H1 (cell line): ENCODE data around the gene MACROD2. TPM values are rescaled to one million over a fixed set of nuclear protein-coding genes. Genes with fewer than 3 reads are reported as not detected.

Experiments
- RAD21 ChIP-seq, 2 experiments: IDR thresholded peaks in 1 of 2; conservative IDR thresholded peaks in 1 of 2; 2 replicates each; pipeline ENCODE4 v1.6.1; 2011; ENCODE audit warnings: low read depth in 2 of 2, low read length in 2 of 2, improper control_type of control experiment in 1 of 2, inconsistent platforms in 1 of 2, mild to moderate bottlenecking in 1 of 2, moderate library complexity in 1 of 2
- RXRA ChIP-seq: IDR thresholded peaks from 2 replicates; pipeline ENCODE4 v1.6.1; 2011; ENCODE audit warnings: low read depth, mild to moderate bottlenecking, low read length, moderate library complexity; ENCODE audit not compliant: insufficient read depth
- TAF7 ChIP-seq: optimal IDR thresholded peaks from 2 replicates; pipeline ENCODE3; 2011; ENCODE audit warnings: low read depth, mild to moderate bottlenecking, inconsistent platforms, low read length, moderate library complexity, borderline replicate concordance
- polyA plus RNA-seq, 7 experiments: library from polyadenylated mRNA; depleted of rRNA in 3 of 7; stranded (reverse) in 5 of 7; unstranded in 2 of 7; fragments of >200 nt in 5 of 7; fragments of 200-250 nt in 2 of 7; gene quantifications; 1 replicate in 5 of 7; 2 replicates in 1 of 7; 4 replicates in 1 of 7; pipeline versions ENCODE4 v1.2.1 to v1.2.3, GENCODE V29; 2011 to 2013; ENCODE audit warnings: missing spikeins in 2 of 7, mixed read lengths in 2 of 7
- total RNA-seq: library from RNA; stranded (reverse); fragmentation: NEBNext Ultra II Directional; extraction: Animal tissue kit (Norgen Biotek cat#: 25700); gene quantifications from 2 replicates; pipeline ENCODE4 v1.2.1, GENCODE V29; 2021

The MACROD2 gene
- total and polyA plus RNA-seq, 2 of the 8 experiments (the other 6 are each of a cell fraction or from before 2014, with no cell fraction given), result 0.70 to 3.9 TPM

- TF ChIP-seq RAD21 (IDR thresholded peaks at IDR 0.05 in 1 of 2, conservative IDR thresholded peaks at IDR 0.05 in 1 of 2; ENCODE audit: low read depth in 2 of 2, low read length in 2 of 2) (no peak), TAF7 (no peak), RXRA (no peak)
These were observed 1819.0 kb downstream of the MACROD2 start (continued) for GRCh38 chr20:15814360-15814759.
